ENCODE results near the gene ING1.

DNA sequence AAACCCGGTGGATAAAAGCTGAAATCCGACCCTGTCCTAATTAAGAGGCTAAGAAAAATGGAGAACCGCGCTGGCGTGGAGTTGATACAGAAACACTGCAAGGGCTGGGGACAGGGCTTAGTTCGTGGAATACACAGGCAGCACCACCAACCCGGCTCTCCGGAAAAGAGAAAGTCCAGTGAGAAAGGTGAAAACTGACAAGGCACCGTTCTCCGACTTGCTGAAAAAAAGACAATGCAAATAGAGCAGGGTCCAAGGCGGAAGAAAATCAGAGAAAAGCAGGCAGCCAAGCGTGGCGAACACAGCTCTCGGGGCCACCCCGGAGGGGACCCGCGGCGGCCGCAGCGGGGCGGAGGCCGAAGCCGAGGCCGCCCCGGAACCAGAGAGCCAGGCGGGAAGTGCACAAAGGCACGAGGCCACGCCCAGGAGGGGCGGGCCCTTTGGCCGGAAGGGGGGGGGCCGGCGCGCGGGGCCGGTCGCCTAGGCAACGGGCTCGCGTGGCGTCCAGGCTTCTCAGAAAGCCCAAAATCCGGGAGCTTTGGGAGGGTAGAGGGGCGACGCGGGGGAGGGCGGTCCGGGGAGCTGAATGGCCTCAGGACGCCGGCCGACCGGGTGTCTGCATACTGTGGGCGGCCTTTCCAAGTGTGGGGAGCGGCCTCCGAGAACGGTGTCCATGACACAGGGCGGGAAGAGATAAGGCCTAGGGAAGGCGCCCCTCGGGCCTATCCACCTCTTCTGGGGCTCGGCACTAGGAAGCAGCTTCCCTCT lies 1.2 kb upstream of the ING1 start:
- TF ChIP-seq EP300 (IDR thresholded peaks at IDR 0.05) (no peak), POLR2A (IDR thresholded peaks at IDR 0.05; ENCODE audit: low read length) (peak; percentile 90), SMC3 (IDR thresholded peaks at IDR 0.05) (no peak), GATA3 (IDR thresholded peaks at IDR 0.05; ENCODE audit: borderline replicate concordance) (no peak), RCOR1 (IDR thresholded peaks at IDR 0.05; ENCODE audit: low read depth, low read length) (no peak), FOSL2 (IDR thresholded peaks at IDR 0.05) (no peak), FOSL2 (CRISPR knock-in tag; IDR thresholded peaks at IDR 0.05) (no peak), RFX5 (IDR thresholded peaks at IDR 0.05) (no peak), MYC (IDR thresholded peaks at IDR 0.05; ENCODE audit: borderline replicate concordance, low read length) (0 out of 2 replicates have a peak, but pooled peaks have one; percentile 42), ZSCAN20 (CRISPR knock-in tag; IDR thresholded peaks at IDR 0.05) (no peak), JUNB (IDR thresholded peaks at IDR 0.05) (no peak), MAZ (IDR thresholded peaks at IDR 0.05; ENCODE audit: borderline replicate concordance, low read depth, low read length) (no peak), CHD2 (IDR thresholded peaks at IDR 0.05; ENCODE audit: low read length, partially characterized antibody) (no peak)
- TF ChIP-seq, protein P1, sequence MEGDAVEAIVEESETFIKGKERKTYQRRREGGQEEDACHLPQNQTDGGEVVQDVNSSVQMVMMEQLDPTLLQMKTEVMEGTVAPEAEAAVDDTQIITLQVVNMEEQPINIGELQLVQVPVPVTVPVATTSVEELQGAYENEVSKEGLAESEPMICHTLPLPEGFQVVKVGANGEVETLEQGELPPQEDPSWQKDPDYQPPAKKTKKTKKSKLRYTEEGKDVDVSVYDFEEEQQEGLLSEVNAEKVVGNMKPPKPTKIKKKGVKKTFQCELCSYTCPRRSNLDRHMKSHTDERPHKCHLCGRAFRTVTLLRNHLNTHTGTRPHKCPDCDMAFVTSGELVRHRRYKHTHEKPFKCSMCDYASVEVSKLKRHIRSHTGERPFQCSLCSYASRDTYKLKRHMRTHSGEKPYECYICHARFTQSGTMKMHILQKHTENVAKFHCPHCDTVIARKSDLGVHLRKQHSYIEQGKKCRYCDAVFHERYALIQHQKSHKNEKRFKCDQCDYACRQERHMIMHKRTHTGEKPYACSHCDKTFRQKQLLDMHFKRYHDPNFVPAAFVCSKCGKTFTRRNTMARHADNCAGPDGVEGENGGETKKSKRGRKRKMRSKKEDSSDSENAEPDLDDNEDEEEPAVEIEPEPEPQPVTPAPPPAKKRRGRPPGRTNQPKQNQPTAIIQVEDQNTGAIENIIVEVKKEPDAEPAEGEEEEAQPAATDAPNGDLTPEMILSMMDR (IDR thresholded peaks at IDR 0.05), result no peak
- TF ChIP-seq, protein P2, sequence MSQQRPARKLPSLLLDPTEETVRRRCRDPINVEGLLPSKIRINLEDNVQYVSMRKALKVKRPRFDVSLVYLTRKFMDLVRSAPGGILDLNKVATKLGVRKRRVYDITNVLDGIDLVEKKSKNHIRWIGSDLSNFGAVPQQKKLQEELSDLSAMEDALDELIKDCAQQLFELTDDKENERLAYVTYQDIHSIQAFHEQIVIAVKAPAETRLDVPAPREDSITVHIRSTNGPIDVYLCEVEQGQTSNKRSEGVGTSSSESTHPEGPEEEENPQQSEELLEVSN (IDR thresholded peaks at IDR 0.05; ENCODE audit: borderline replicate concordance, low read depth), result no peak
